Neural cell (in vitro differentiated cells): Measurements from ENCODE around the gene RPP30. TPM values are rescaled to one million over a fixed set of nuclear protein-coding genes. Genes with fewer than 3 reads are reported as not detected.

Source experiments
- H2AFZ ChIP-seq: fragments of 200-600, 300-800 bp; sonication (generic), shearing (Covaris generic); 2 replicates; pipeline ENCODE4 v1.6.0; 2014; ENCODE audit warnings: low read depth, mild to moderate bottlenecking, antibody characterized with exemption, low read length, moderate library complexity
- H3F3A ChIP-seq: fragments of 200-600 bp; shearing (Covaris generic); 2 replicates; pipeline ENCODE4 v1.6.1; 2016; ENCODE audit warnings: mild to moderate bottlenecking, moderate library complexity, mixed read lengths, antibody characterized with exemption, low read length; ENCODE audit not compliant: insufficient read depth, poor library complexity, severe bottlenecking
- H3K27ac ChIP-seq: fragments of 200-600, 300-800 bp; sonication (generic), shearing (Covaris generic); 2 replicates; pipeline ENCODE4 v1.5.1; 2014; ENCODE audit warnings: mild to moderate bottlenecking, low read length, moderate library complexity
- H3K27me3 ChIP-seq: fragments of 300-800, 200-600 bp; sonication (generic), shearing (Covaris generic); 2 replicates; pipeline ENCODE4 v1.6.0; 2014; ENCODE audit warnings: mild to moderate bottlenecking, low read depth, low read length, moderate library complexity; ENCODE audit not compliant: insufficient read depth
- H3K36me3 ChIP-seq: fragments of 300-800, 200-600 bp; sonication (generic), shearing (Covaris generic); 2 replicates; pipeline ENCODE4 v1.5.1; 2014; ENCODE audit warnings: mild to moderate bottlenecking, antibody characterized with exemption, low read length, moderate library complexity; ENCODE audit not compliant: insufficient read depth
- H3K4me2 ChIP-seq: fragments of 300-800, 200-600 bp; sonication (generic), shearing (Covaris generic); 2 replicates; pipeline ENCODE4 v1.6.0; 2014; ENCODE audit warnings: mild to moderate bottlenecking, low read length
- H3K4me3 ChIP-seq: fragments of 300-800, 200-600 bp; sonication (generic), shearing (Covaris generic); 2 replicates; pipeline ENCODE4 v1.5.1; 2014; ENCODE audit warnings: mild to moderate bottlenecking, low read length, moderate library complexity
- H3K79me2 ChIP-seq: fragments of 200-600 bp; shearing (Covaris generic); replicated peaks from 2 replicates; pipeline ENCODE4 v1.6.0; 2014; ENCODE audit warnings: mild to moderate bottlenecking, low read length, moderate library complexity; ENCODE audit not compliant: insufficient read depth
- H3K9ac ChIP-seq: fragments of 300-800, 200-600 bp; sonication (generic), shearing (Covaris generic); 2 replicates; pipeline ENCODE4 v1.6.1; 2016; ENCODE audit warnings: mild to moderate bottlenecking, low read length, mixed read lengths
- H3K9me2 ChIP-seq: fragments of 200-600 bp; shearing (Covaris generic); 2 replicates; pipeline ENCODE4 v1.6.1; 2016; ENCODE audit warnings: mild to moderate bottlenecking, low read length, mixed read lengths; ENCODE audit not compliant: insufficient read depth
- H3K9me3 ChIP-seq: fragments of 200-600, 300-800 bp; sonication (generic), shearing (Covaris generic); 2 replicates; pipeline ENCODE4 v1.6.1; 2016; ENCODE audit warnings: mild to moderate bottlenecking, mixed run types, low read length, moderate library complexity, mixed read lengths
- H4K20me1 ChIP-seq: fragments of 200-600 bp; shearing (Covaris generic); 2 replicates; pipeline ENCODE4 v1.6.1; 2016; ENCODE audit warnings: mild to moderate bottlenecking, mixed run types; ENCODE audit not compliant: insufficient read depth
- EP300 ChIP-seq: fragments of 450-650 bp; conservative IDR thresholded peaks from 2 replicates; pipeline ENCODE4 v1.6.1; 2014; ENCODE audit warnings: antibody characterized with exemption, mild to moderate bottlenecking, moderate library complexity; ENCODE audit not compliant: poor library complexity, severe bottlenecking
- EZH2 ChIP-seq: fragments of 200-600, 300-800 bp; shearing (Covaris generic), sonication (generic); IDR thresholded peaks from 2 replicates; pipeline ENCODE4 v1.6.1; 2014; ENCODE audit warnings: antibody characterized with exemption, low read length, borderline replicate concordance, mild to moderate bottlenecking; ENCODE audit not compliant: insufficient read depth, poor library complexity, severe bottlenecking
- MXI1 ChIP-seq: fragments of 450-650 bp; conservative IDR thresholded peaks from 2 replicates; pipeline ENCODE4 v1.6.1; 2014; ENCODE audit warnings: antibody characterized with exemption, mild to moderate bottlenecking; ENCODE audit not compliant: poor library complexity, severe bottlenecking
- POLR2AphosphoS5 ChIP-seq: IDR thresholded peaks from 2 replicates; pipeline ENCODE4 v1.6.1; 2012
- RAD21 ChIP-seq: fragments of 450-650 bp; conservative IDR thresholded peaks from 2 replicates; pipeline ENCODE4 v1.6.1; 2014; ENCODE audit warnings: antibody characterized with exemption, mild to moderate bottlenecking, moderate library complexity
- REST ChIP-seq: IDR thresholded peaks from 2 replicates; pipeline ENCODE4 v1.6.1; 2012; ENCODE audit warnings: borderline replicate concordance
- SMC3 ChIP-seq: fragments of 450-650 bp; conservative IDR thresholded peaks from 2 replicates; pipeline ENCODE4 v1.6.1; 2014; ENCODE audit warnings: antibody characterized with exemption, mild to moderate bottlenecking, moderate library complexity; ENCODE audit not compliant: poor library complexity
- TAF1 ChIP-seq: IDR thresholded peaks from 2 replicates; pipeline ENCODE4 v1.6.1; 2012; ENCODE audit warnings: low read depth
- polyA plus RNA-seq: library from polyadenylated mRNA; depleted of rRNA; stranded (reverse); fragments of >200 nt; gene quantifications from 2 replicates; pipeline ENCODE4 v1.2.3, GENCODE V29; 2014
- TF ChIP-seq, protein P1 (sequence below): fragments of 450-650 bp; IDR thresholded peaks from 2 replicates; pipeline ENCODE4 v1.5.1; 2014; ENCODE audit warnings: antibody characterized with exemption, mild to moderate bottlenecking, moderate library complexity; ENCODE audit not compliant: poor library complexity, severe bottlenecking

RPP30 gene
- polyA plus RNA-seq, 1 donor from 2014 or later, result 86.5 TPM

GRCh38 chr10:90921906-90922305, 50.1 kb downstream of the RPP30 start:
- TF ChIP-seq EZH2 (no peak), EP300 (no peak), TAF1 (no peak), SMC3 (no peak), MXI1 (no peak), RAD21 (no peak), POLR2AphosphoS5 (no peak), REST (no peak)
- TF ChIP-seq, protein P1, sequence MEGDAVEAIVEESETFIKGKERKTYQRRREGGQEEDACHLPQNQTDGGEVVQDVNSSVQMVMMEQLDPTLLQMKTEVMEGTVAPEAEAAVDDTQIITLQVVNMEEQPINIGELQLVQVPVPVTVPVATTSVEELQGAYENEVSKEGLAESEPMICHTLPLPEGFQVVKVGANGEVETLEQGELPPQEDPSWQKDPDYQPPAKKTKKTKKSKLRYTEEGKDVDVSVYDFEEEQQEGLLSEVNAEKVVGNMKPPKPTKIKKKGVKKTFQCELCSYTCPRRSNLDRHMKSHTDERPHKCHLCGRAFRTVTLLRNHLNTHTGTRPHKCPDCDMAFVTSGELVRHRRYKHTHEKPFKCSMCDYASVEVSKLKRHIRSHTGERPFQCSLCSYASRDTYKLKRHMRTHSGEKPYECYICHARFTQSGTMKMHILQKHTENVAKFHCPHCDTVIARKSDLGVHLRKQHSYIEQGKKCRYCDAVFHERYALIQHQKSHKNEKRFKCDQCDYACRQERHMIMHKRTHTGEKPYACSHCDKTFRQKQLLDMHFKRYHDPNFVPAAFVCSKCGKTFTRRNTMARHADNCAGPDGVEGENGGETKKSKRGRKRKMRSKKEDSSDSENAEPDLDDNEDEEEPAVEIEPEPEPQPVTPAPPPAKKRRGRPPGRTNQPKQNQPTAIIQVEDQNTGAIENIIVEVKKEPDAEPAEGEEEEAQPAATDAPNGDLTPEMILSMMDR, result no peak

DNA sequence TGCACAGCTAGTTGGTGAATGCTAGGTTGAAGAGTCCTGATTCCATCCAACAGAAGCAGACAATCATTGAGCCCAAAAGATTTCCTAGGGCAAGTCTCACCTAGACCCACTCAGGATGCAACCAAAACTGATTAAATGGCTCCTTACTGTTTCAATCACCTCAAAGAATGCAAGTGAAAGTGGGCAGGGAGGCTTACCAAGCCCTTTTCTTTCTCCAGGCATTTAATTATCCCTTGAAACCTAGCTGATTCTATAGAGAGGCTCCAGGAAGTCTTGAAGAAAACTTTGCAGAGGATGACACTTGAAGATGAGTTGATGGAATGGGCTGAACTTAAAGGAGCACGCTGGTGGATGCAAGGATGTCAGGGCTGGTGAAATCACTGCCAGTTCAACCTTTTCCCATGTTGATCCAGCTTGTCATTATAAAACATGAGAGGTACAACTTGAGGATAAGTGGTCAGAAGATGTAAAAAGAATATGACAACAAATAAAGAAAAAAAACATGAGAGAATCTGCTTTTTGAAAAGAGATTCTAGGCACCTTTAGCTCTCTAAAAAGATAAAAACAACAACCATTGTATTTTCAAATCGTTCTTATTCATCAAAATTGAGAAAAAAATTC, 51.4 kb downstream of the RPP30 start:
- H2AFZ ChIP-seq, result no peak overlapping the region
- no peak overlapping the region for H3K4me3 ChIP-seq
- no peak for TF ChIP-seq TAF1
- TF ChIP-seq EP300, result no peak
- no peak for TF ChIP-seq SMC3
- TF ChIP-seq, protein P1, result no peak
- no peak for TF ChIP-seq REST
- TF ChIP-seq MXI1, result no peak
- TF ChIP-seq POLR2AphosphoS5, result no peak
- TF ChIP-seq EZH2, result no peak
- TF ChIP-seq RAD21, result no peak

More at GRCh38 chr10:90921906-90922305, 50.1 kb downstream of the RPP30 start:
- Histone ChIP-seq H3K9ac (no peak overlapping the region), H2AFZ (no peak overlapping the region), H3F3A (no peaks in the 10 kb centered on the region), H3K4me2 (no peak overlapping the region), H3K27ac (no peak overlapping the region), H3K9me3 (no peaks in the 10 kb centered on the region), H4K20me1 (no peaks in the 10 kb centered on the region), H3K79me2 (no peaks in the 10 kb centered on the region), H3K9me2 (no peaks in the 10 kb centered on the region), H3K4me3 (no peak overlapping the region), H3K27me3 (no peaks in the 10 kb centered on the region), H3K36me3 (no peaks in the 10 kb centered on the region)

More for the DNA sequence above, 51.4 kb downstream of the RPP30 start:
- H3K79me2 ChIP-seq, result no peaks in the 10 kb centered on the region
- H3K9me3 ChIP-seq, result no peaks in the 10 kb centered on the region
- no peaks in the 10 kb centered on the region for H3K27me3 ChIP-seq
- H4K20me1 ChIP-seq, result no peaks in the 10 kb centered on the region
- no peaks in the 10 kb centered on the region for H3K36me3 ChIP-seq
- H3K4me2 ChIP-seq, result no peak overlapping the region
- H3K9me2 ChIP-seq, result no peaks in the 10 kb centered on the region
- H3F3A ChIP-seq, result no peaks in the 10 kb centered on the region
- H3K27ac ChIP-seq, result no peak overlapping the region
- no peak overlapping the region for H3K9ac ChIP-seq
